Smooth muscle cell (in vitro differentiated cells): ENCODE measurements around the gene UTS2R. TPM values are rescaled to one million over a fixed set of nuclear protein-coding genes. Genes with fewer than 3 reads are reported as not detected.

Experiments used
- DNase-seq: peaks from one replicate; lab custom pipeline; 2025; ENCODE audit not compliant: unreplicated experiment; lab: John Stamatoyannopoulos, UW
- H2AFZ ChIP-seq: fragments of 200-600 bp; sonication (generic); 2 replicates; pipeline ENCODE4 v1.6.0; 2016; ENCODE audit warnings: antibody characterized with exemption, low read depth, mild to moderate bottlenecking
- H3F3A ChIP-seq: fragments of 200-600 bp; sonication (generic); 2 replicates; pipeline ENCODE4 v1.6.0; 2017; ENCODE audit warnings: antibody characterized with exemption, low read depth
- H3K27ac ChIP-seq: fragments of 200-600 bp; sonication (generic); 2 replicates; pipeline ENCODE4 v1.5.1; 2016; ENCODE audit warnings: low read depth, mild to moderate bottlenecking
- H3K27me3 ChIP-seq: fragments of 200-600 bp; sonication (generic); 2 replicates; pipeline ENCODE4 v1.6.1; 2016; ENCODE audit warnings: low read depth, mild to moderate bottlenecking
- H3K36me3 ChIP-seq: fragments of 200-600 bp; sonication (generic); 2 replicates; pipeline ENCODE4 v1.5.1; 2016; ENCODE audit warnings: low read depth
- H3K4me1 ChIP-seq: fragments of 200-600 bp; sonication (generic); 2 replicates; pipeline ENCODE4 v1.5.1; 2016; ENCODE audit warnings: low read depth
- H3K4me2 ChIP-seq: fragments of 200-600 bp; sonication (generic); 2 replicates; pipeline ENCODE4 v1.6.0; 2016; ENCODE audit warnings: mild to moderate bottlenecking
- H3K4me3 ChIP-seq: fragments of 200-600 bp; sonication (generic); 2 replicates; pipeline ENCODE4 v1.5.1; 2016; ENCODE audit warnings: mild to moderate bottlenecking
- H3K79me2 ChIP-seq: fragments of 200-600 bp; sonication (generic); 2 replicates; pipeline ENCODE4 v1.6.0; 2016; ENCODE audit warnings: low read depth, mild to moderate bottlenecking
- H3K9ac ChIP-seq: fragments of 200-600 bp; sonication (generic); 2 replicates; pipeline ENCODE4 v1.6.0; 2016; ENCODE audit warnings: low read depth
- H3K9me3 ChIP-seq: fragments of 200-600 bp; sonication (generic); replicated peaks from 2 replicates; pipeline ENCODE4 v1.5.1; 2016; ENCODE audit warnings: low read depth
- H4K20me1 ChIP-seq: fragments of 200-600 bp; sonication (generic); 2 replicates; pipeline ENCODE4 v1.6.0; 2016; ENCODE audit warnings: low read depth
- CTCF ChIP-seq: fragments of 200-600 bp; sonication (generic); IDR thresholded peaks from 2 replicates; pipeline ENCODE4 v1.5.1; 2017; ENCODE audit warnings: borderline replicate concordance, mild to moderate bottlenecking, antibody characterized with exemption; ENCODE audit not compliant: insufficient read depth, poor library complexity, severe bottlenecking
- WGBS: methylation state at CpG from one replicate; pipeline ENCODE4 v1.1.7; 2016; ENCODE audit warnings: low lambda C conversion rate; 5-methylcytosine and 5-hydroxymethylcytosine counted together
- polyA plus RNA-seq: library from polyadenylated mRNA; unstranded; fragments of >200 nt; fragmentation: Nextera tagmentation; extraction: Ambion mirVana; gene quantifications from 2 replicates; pipeline ENCODE4 v1.2.1, GENCODE V29; 2016
- total RNA-seq: library from RNA; depleted of rRNA; stranded (reverse); fragments of >200 nt; gene quantifications from 2 replicates; pipeline ENCODE4 v1.2.3, GENCODE V29; 2014

UTS2R gene
- total and polyA plus RNA-seq, 2 experiments from 2014 or later: not detected

GRCh38 chr17:82331345-82331939 lies 40.1 kb upstream of the UTS2R start:
- H3K27me3 ChIP-seq: peaks cover 32% of the 10 kb centered on the region
- no peak overlapping the region for H2AFZ ChIP-seq
- H3K27ac ChIP-seq: no peak overlapping the region
- no peaks in the 10 kb centered on the region for H3K9me3 ChIP-seq
- no peaks in the 10 kb centered on the region for H3F3A ChIP-seq
- no peaks in the 10 kb centered on the region for H3K79me2 ChIP-seq
- no peaks in the 10 kb centered on the region for H3K36me3 ChIP-seq
- H3K4me1 ChIP-seq: peaks cover 9% of the 10 kb centered on the region
- H3K4me3 ChIP-seq: no peak overlapping the region
- H3K9ac ChIP-seq: no peak overlapping the region
- WGBS: 93% methylated on average over 25 of the region's 25 CpGs
- H4K20me1 ChIP-seq: no peaks in the 10 kb centered on the region
- no peak overlapping the region for H3K4me2 ChIP-seq
- DNase-seq: no peak
- no peak for TF ChIP-seq CTCF

GRCh38 chr17:82332669-82333278 lies 38.8 kb upstream of the UTS2R start:
- H3K27me3 ChIP-seq: peaks cover 32% of the 10 kb centered on the region
- no peak for TF ChIP-seq CTCF
- peak overlapping the region; percentile 58 for H3K4me3 ChIP-seq
- H3K27ac ChIP-seq: no peak overlapping the region
- H3K9ac ChIP-seq: no peak overlapping the region
- WGBS: 27% methylated on average over 31 of the region's 32 CpGs
- peak overlapping the region; percentile 88 for H3K4me2 ChIP-seq
- H3K36me3 ChIP-seq: no peaks in the 10 kb centered on the region
- H3K79me2 ChIP-seq: no peaks in the 10 kb centered on the region
- H3K9me3 ChIP-seq: no peaks in the 10 kb centered on the region
- peaks cover 9% of the 10 kb centered on the region for H3K4me1 ChIP-seq
- H2AFZ ChIP-seq: no peak overlapping the region
- H3F3A ChIP-seq: no peaks in the 10 kb centered on the region
- no peaks in the 10 kb centered on the region for H4K20me1 ChIP-seq
- peak; percentile 11 for DNase-seq

GRCh38 chr17:82333279-82334171 lies 38.0 kb upstream of the UTS2R start, which contains the start of gene SECTM1:
TSS of gene SECTM1 (minus strand) at chr17:82333766. CDS start at chr17:82327240, 6,526 bp downstream.
- no peaks in the 10 kb centered on the region for H3K79me2 ChIP-seq
- H2AFZ ChIP-seq: peak within 1 kb of the TSS; percentile 84
- 10% methylated on average over 60 of the region's 90 CpGs for WGBS
- TF ChIP-seq CTCF: no peak
- H3K27me3 ChIP-seq: peaks cover 32% of the 10 kb centered on the region
- no peaks in the 10 kb centered on the region for H3K9me3 ChIP-seq
- peak within 1 kb of the TSS; percentile 58 for H3K4me3 ChIP-seq
- H3K4me2 ChIP-seq: peak within 1 kb of the TSS; percentile 88
- peaks cover 6% of the 10 kb centered on the region for H3K4me1 ChIP-seq
- H3K9ac ChIP-seq: no peak within 1 kb of the TSS
- H4K20me1 ChIP-seq: no peaks in the 10 kb centered on the region
- DNase-seq: peak; percentile 38
- H3K36me3 ChIP-seq: no peaks in the 10 kb centered on the region
- no peaks in the 10 kb centered on the region for H3F3A ChIP-seq
- no peak within 1 kb of the TSS for H3K27ac ChIP-seq
